HepG2 (cell line): ENCODE results near the gene LYST. TPM values are rescaled to one million over a fixed set of nuclear protein-coding genes. Genes with fewer than 3 reads are reported as not detected.

Source experiments
- HCFC1 ChIP-seq: fragments of 150-350 bp; IDR thresholded peaks from 2 replicates; pipeline ENCODE4 v1.6.1; 2014; ENCODE audit warnings: low read depth, low read length
- HDAC1 ChIP-seq: sonication (generic); formaldehyde crosslinking; IDR thresholded peaks from 2 replicates; pipeline ENCODE4 v1.5.1; 2020; ENCODE audit warnings: mild to moderate bottlenecking, missing genetic modification reagents
- NFIC ChIP-seq: IDR thresholded peaks from 2 replicates; pipeline ENCODE4 v1.6.1; 2012; ENCODE audit warnings: mild to moderate bottlenecking, low read length, inconsistent platforms
- SMAD9 ChIP-seq: sonication (generic); formaldehyde crosslinking; IDR thresholded peaks from 2 replicates; pipeline ENCODE4 v1.5.1; 2020; ENCODE audit warnings: mild to moderate bottlenecking, missing genetic modification reagents
- SRSF9 ChIP-seq: fragments of 200-400 bp; formaldehyde crosslinking; IDR thresholded peaks from 2 replicates; pipeline ENCODE4 v1.6.1; 2018; ENCODE audit warnings: borderline replicate concordance, mild to moderate bottlenecking, low read depth, low read length; ENCODE audit not compliant: insufficient read depth, poor library complexity, severe bottlenecking
- ZNF558 ChIP-seq: sonication (generic); formaldehyde crosslinking; IDR thresholded peaks from 2 replicates; pipeline ENCODE4 v1.9.0; 2022; ENCODE audit warnings: mild to moderate bottlenecking, missing genetic modification reagents, borderline replicate concordance
- ZNF703 ChIP-seq: sonication (generic); formaldehyde crosslinking; IDR thresholded peaks from 2 replicates; pipeline ENCODE4 v1.5.1; 2020; ENCODE audit warnings: missing genetic modification reagents, mild to moderate bottlenecking, moderate library complexity, borderline replicate concordance
- polyA plus RNA-seq, 8 experiments: library from polyadenylated mRNA; depleted of rRNA in 3 of 8; stranded (reverse) in 7 of 8; unstranded in 1 of 8; fragments of >200 nt; fragmentation: Illumina TruSeq in 4 of 8; extraction: Trizol in 4 of 8; gene quantifications; 2 replicates each; pipeline versions ENCODE4 v1.2.1 to v1.2.3, GENCODE V29; 2011 to 2016; ENCODE audit warnings: low read depth in 4 of 8, missing spikeins in 1 of 8, mixed read lengths in 1 of 8; ENCODE audit not compliant: insufficient read depth in 1 of 8
- total RNA-seq, 5 experiments: library from RNA; depleted of rRNA; stranded (reverse); fragments of >200 nt; fragmentation: Illumina TruSeq; extraction: Trizol; gene quantifications; 2 replicates each; pipeline ENCODE4 v1.2.3, GENCODE V29; 2016; ENCODE audit warnings: low read depth in 1 of 5
- TF ChIP-seq, protein P1 (sequence below): sonication (generic); formaldehyde crosslinking; conservative IDR thresholded peaks from 2 replicates; pipeline ENCODE4 v1.5.0; 2020; ENCODE audit warnings: missing genetic modification reagents
- TF ChIP-seq, protein P2 (sequence below): sonication (generic); formaldehyde crosslinking; conservative IDR thresholded peaks from 2 replicates; pipeline ENCODE4 v1.4.0; 2020; ENCODE audit warnings: mild to moderate bottlenecking, missing genetic modification reagents, moderate library complexity
- TF ChIP-seq, protein P3 (sequence below): sonication (generic); formaldehyde crosslinking; IDR thresholded peaks from 2 replicates; pipeline ENCODE4 v1.5.1; 2020; ENCODE audit warnings: missing genetic modification reagents, mild to moderate bottlenecking, borderline replicate concordance
- TF ChIP-seq, protein P4 (sequence below): sonication (generic); formaldehyde crosslinking; conservative IDR thresholded peaks from 2 replicates; pipeline ENCODE4 v1.8.0; 2022; ENCODE audit warnings: mild to moderate bottlenecking, moderate library complexity, missing genetic modification reagents
- TF ChIP-seq, protein P5 (sequence below): sonication (generic); formaldehyde crosslinking; IDR thresholded peaks from 2 replicates; pipeline ENCODE4 v1.4.0; 2020; ENCODE audit warnings: low read depth, mild to moderate bottlenecking, missing genetic modification reagents
- TF ChIP-seq, protein P6 (sequence below): sonication (generic); formaldehyde crosslinking; IDR thresholded peaks from 2 replicates; pipeline ENCODE4 v1.8.1; 2022; ENCODE audit warnings: mild to moderate bottlenecking, missing genetic modification reagents
- TF ChIP-seq, protein P7 (sequence below): sonication (generic); formaldehyde crosslinking; IDR thresholded peaks from 2 replicates; pipeline ENCODE4 v1.8.1; 2023; ENCODE audit warnings: missing genetic modification reagents, inconsistent platforms, borderline replicate concordance

LYST gene
- total and polyA plus RNA-seq, 2 of the 13 experiments (the other 11 are each of a cell fraction or from before 2014, with no cell fraction given), result 0.91 to 2.5 TPM

DNA sequence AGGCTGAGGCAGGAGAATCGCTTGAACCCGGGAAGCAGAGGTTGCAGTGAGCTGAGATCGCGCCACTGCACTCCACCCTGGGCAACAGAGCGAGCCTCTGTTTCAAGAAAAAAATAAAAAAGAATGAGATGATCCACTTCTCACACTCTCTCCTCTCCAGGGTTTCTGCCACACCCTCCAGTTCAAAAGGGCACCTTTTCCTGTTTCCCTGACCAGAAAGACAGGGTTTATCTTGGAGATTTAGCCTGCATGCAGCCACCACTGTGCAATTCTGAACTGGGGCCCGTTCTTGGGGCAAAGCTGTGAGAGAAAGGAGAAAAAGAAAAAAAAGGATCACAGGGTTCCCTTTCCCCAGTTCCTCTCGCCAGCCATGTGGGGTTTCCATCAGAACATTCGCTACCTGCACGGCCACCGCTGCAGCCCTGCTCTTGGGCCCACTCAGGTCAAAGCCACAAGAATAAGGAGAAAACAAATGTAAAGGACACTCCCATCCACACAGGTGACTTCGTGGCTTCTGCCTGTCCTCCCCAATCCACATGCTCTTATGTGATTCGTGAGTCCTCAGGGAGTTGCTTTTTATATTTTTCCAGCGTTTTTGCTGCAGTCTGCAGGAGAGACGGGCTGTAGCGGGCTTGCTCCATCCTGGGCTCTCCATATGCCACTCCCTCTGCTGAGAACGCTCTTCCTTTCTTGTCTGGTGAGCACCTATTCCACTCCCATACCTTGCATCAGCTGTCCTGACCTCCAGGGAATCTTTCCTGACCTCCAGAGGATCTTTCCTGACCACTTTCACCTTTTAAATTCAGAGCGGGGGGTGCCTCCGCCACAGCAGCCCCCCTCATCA is 243.5 kb downstream of the LYST start (continued):
- TF ChIP-seq, protein P1, sequence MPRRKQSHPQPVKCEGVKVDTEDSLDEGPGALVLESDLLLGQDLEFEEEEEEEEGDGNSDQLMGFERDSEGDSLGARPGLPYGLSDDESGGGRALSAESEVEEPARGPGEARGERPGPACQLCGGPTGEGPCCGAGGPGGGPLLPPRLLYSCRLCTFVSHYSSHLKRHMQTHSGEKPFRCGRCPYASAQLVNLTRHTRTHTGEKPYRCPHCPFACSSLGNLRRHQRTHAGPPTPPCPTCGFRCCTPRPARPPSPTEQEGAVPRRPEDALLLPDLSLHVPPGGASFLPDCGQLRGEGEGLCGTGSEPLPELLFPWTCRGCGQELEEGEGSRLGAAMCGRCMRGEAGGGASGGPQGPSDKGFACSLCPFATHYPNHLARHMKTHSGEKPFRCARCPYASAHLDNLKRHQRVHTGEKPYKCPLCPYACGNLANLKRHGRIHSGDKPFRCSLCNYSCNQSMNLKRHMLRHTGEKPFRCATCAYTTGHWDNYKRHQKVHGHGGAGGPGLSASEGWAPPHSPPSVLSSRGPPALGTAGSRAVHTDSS (CRISPR knock-in tag), result no peak
- TF ChIP-seq NFIC (no peak), ZNF558 (CRISPR knock-in tag) (no peak), SMAD9 (CRISPR knock-in tag) (no peak), ZNF703 (CRISPR knock-in tag) (no peak), HDAC1 (CRISPR knock-in tag) (0 out of 2 replicates have a peak, but pooled peaks have one; percentile 21), HCFC1 (no peak), SRSF9 (no peak)
- TF ChIP-seq, protein P2, sequence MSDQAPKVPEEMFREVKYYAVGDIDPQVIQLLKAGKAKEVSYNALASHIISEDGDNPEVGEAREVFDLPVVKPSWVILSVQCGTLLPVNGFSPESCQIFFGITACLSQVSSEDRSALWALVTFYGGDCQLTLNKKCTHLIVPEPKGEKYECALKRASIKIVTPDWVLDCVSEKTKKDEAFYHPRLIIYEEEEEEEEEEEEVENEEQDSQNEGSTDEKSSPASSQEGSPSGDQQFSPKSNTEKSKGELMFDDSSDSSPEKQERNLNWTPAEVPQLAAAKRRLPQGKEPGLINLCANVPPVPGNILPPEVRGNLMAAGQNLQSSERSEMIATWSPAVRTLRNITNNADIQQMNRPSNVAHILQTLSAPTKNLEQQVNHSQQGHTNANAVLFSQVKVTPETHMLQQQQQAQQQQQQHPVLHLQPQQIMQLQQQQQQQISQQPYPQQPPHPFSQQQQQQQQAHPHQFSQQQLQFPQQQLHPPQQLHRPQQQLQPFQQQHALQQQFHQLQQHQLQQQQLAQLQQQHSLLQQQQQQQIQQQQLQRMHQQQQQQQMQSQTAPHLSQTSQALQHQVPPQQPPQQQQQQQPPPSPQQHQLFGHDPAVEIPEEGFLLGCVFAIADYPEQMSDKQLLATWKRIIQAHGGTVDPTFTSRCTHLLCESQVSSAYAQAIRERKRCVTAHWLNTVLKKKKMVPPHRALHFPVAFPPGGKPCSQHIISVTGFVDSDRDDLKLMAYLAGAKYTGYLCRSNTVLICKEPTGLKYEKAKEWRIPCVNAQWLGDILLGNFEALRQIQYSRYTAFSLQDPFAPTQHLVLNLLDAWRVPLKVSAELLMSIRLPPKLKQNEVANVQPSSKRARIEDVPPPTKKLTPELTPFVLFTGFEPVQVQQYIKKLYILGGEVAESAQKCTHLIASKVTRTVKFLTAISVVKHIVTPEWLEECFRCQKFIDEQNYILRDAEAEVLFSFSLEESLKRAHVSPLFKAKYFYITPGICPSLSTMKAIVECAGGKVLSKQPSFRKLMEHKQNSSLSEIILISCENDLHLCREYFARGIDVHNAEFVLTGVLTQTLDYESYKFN (CRISPR knock-in tag), result peak; percentile 40
- TF ChIP-seq, protein P3, sequence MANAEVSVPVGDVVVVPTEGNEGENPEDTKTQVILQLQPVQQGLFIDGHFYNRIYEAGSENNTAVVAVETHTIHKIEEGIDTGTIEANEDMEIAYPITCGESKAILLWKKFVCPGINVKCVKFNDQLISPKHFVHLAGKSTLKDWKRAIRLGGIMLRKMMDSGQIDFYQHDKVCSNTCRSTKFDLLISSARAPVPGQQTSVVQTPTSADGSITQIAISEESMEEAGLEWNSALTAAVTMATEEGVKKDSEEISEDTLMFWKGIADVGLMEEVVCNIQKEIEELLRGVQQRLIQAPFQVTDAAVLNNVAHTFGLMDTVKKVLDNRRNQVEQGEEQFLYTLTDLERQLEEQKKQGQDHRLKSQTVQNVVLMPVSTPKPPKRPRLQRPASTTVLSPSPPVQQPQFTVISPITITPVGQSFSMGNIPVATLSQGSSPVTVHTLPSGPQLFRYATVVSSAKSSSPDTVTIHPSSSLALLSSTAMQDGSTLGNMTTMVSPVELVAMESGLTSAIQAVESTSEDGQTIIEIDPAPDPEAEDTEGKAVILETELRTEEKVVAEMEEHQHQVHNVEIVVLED (CRISPR knock-in tag), result no peak
- TF ChIP-seq, protein P4, sequence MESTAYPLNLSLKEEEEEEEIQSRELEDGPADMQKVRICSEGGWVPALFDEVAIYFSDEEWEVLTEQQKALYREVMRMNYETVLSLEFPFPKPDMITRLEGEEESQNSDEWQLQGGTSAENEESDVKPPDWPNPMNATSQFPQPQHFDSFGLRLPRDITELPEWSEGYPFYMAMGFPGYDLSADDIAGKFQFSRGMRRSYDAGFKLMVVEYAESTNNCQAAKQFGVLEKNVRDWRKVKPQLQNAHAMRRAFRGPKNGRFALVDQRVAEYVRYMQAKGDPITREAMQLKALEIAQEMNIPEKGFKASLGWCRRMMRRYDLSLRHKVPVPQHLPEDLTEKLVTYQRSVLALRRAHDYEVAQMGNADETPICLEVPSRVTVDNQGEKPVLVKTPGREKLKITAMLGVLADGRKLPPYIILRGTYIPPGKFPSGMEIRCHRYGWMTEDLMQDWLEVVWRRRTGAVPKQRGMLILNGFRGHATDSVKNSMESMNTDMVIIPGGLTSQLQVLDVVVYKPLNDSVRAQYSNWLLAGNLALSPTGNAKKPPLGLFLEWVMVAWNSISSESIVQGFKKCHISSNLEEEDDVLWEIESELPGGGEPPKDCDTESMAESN, result no peak
- TF ChIP-seq, protein P5, sequence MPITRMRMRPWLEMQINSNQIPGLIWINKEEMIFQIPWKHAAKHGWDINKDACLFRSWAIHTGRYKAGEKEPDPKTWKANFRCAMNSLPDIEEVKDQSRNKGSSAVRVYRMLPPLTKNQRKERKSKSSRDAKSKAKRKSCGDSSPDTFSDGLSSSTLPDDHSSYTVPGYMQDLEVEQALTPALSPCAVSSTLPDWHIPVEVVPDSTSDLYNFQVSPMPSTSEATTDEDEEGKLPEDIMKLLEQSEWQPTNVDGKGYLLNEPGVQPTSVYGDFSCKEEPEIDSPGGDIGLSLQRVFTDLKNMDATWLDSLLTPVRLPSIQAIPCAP (CRISPR knock-in tag), result no peak
- TF ChIP-seq, protein P6, sequence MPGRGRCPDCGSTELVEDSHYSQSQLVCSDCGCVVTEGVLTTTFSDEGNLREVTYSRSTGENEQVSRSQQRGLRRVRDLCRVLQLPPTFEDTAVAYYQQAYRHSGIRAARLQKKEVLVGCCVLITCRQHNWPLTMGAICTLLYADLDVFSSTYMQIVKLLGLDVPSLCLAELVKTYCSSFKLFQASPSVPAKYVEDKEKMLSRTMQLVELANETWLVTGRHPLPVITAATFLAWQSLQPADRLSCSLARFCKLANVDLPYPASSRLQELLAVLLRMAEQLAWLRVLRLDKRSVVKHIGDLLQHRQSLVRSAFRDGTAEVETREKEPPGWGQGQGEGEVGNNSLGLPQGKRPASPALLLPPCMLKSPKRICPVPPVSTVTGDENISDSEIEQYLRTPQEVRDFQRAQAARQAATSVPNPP (CRISPR knock-in tag), result no peak
- TF ChIP-seq, protein P7, sequence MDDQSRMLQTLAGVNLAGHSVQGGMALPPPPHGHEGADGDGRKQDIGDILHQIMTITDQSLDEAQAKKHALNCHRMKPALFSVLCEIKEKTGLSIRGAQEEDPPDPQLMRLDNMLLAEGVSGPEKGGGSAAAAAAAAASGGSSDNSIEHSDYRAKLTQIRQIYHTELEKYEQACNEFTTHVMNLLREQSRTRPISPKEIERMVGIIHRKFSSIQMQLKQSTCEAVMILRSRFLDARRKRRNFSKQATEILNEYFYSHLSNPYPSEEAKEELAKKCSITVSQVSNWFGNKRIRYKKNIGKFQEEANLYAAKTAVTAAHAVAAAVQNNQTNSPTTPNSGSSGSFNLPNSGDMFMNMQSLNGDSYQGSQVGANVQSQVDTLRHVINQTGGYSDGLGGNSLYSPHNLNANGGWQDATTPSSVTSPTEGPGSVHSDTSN (CRISPR knock-in tag), result no peak
